Thyroid gland (tissue), 4 donors: ENCODE data around the gene KRTAP5-6. TPM values are rescaled to one million over a fixed set of nuclear protein-coding genes. Genes with fewer than 3 reads are reported as not detected.

ENCODE experiments used
- DNase-seq, 2 donors: peaks; one replicate each; pipeline ENCODE4 v3.0.0-alpha.2; 2019
- H3K27ac ChIP-seq, 3 donors: fragments of 200-600 bp; sonication (generic); 1 replicate in 2 of 3; 2 replicates in 1 of 3; pipeline ENCODE4 v1.5.1; 2016 to 2019; ENCODE audit warnings: mild to moderate bottlenecking in 1 of 3, moderate library complexity in 1 of 3
- H3K27me3 ChIP-seq: fragments of 200-600 bp; sonication (generic); one replicate; pipeline ENCODE4 v1.5.1; 2019
- H3K36me3 ChIP-seq, 2 donors: fragments of 200-600 bp; sonication (generic); one replicate each; pipeline ENCODE4 v1.5.1; 2016 to 2019
- H3K4me1 ChIP-seq, 2 donors: fragments of 200-600 bp; sonication (generic); one replicate each; pipeline ENCODE4 v1.5.1; 2017 to 2019
- H3K4me3 ChIP-seq, 3 donors: fragments of 200-600 bp; sonication (generic); replicated peaks in 1 of 3; 1 replicate in 2 of 3; 2 replicates in 1 of 3; pipeline ENCODE4 v1.5.1; 2016; ENCODE audit warnings: mild to moderate bottlenecking in 1 of 3
- H3K9me3 ChIP-seq: fragments of 200-600 bp; sonication (generic); one replicate; pipeline ENCODE4 v1.5.1; 2017
- CTCF ChIP-seq, 6 experiments: fragments of 200-600 bp in 3 of 6; fragments of 450-650 bp in 3 of 6; sonication (generic) in 3 of 6; IDR thresholded peaks; one replicate each; pipeline ENCODE4 v1.5.1; 2016 to 2019; ENCODE audit warnings: antibody characterized with exemption in 6 of 6, mild to moderate bottlenecking in 2 of 6, inconsistent platforms in 1 of 6, moderate library complexity in 1 of 6
- POLR2A ChIP-seq, 2 donors: fragments of 450-650 bp; IDR thresholded peaks; one replicate each; pipeline ENCODE4 v1.6.1; 2017; ENCODE audit warnings: antibody characterized with exemption in 2 of 2, mild to moderate bottlenecking in 2 of 2, moderate library complexity in 1 of 2
- WGBS, 2 donors: methylation state at CpG; one replicate each; pipeline ENCODE4 v1.1.5; 2017; 5-methylcytosine and 5-hydroxymethylcytosine counted together
- intact Hi-C: fragments of 100-400 bp; cut with DNase I; formaldehyde crosslinking; loops from one replicate; pipeline ENCODE4 v1.15.1; 2023
- total RNA-seq, 4 donors: library from RNA; depleted of rRNA; stranded (reverse); fragments of >200 nt; gene quantifications; one replicate each; pipeline ENCODE4 v1.2.3, GENCODE V29; 2016

The KRTAP5-6 gene
- total RNA-seq, 4 donors from 2014 or later: not detected

- no peak for TF ChIP-seq CTCF (IDR thresholded peaks at IDR 0.05)
- intact Hi-C loops: loop anchor here (5.0 kb wide), 1 partner anchor 462 kb away; no protein-coding TSS in a partner anchor
- peaks cover 9 to 13% of the 10 kb centered on the region in 2 donors for H3K4me1 ChIP-seq
- 66 to 76% methylated on average over 22 of the region's 22 CpGs for WGBS, 2 donors
- no peak overlapping the region for H3K27ac ChIP-seq
- no peaks in the 10 kb centered on the region for H3K36me3 ChIP-seq
- H3K9me3 ChIP-seq: no peaks in the 10 kb centered on the region
- no peak for DNase-seq
- H3K27me3 ChIP-seq: no peaks in the 10 kb centered on the region
- no peak overlapping the region for H3K4me3 ChIP-seq
These were observed 6.6 kb upstream of the KRTAP5-6 start for GRCh38 chr11:1690167-1691025.

GRCh38 chr11:1691026-1691877, 5.7 kb upstream of the KRTAP5-6 start:
- Histone ChIP-seq H3K36me3 (no peaks in the 10 kb centered on the region), H3K4me3 (no peak overlapping the region), H3K9me3 (no peaks in the 10 kb centered on the region), H3K27ac (no peak overlapping the region), H3K4me1 (peaks cover 9 to 13% of the 10 kb centered on the region in 2 donors), H3K27me3 (no peaks in the 10 kb centered on the region)
- no peak for TF ChIP-seq POLR2A (IDR thresholded peaks at IDR 0.05)
- TF ChIP-seq CTCF (IDR thresholded peaks at IDR 0.05): no peak
- intact Hi-C loops: loop anchor here (5.0 kb wide), 1 partner anchor 461 kb away; no protein-coding TSS in a partner anchor
- DNase-seq: no peak
- WGBS, 2 donors: 68 to 78% methylated on average over 15 of the region's 16 CpGs

- H3K4me3 ChIP-seq: no peak overlapping the region
- no peaks in the 10 kb centered on the region for H3K9me3 ChIP-seq
- 80 to 81% methylated on average over 12 to 13 of the region's 16 CpGs for WGBS, 2 donors
- H3K36me3 ChIP-seq: no peaks in the 10 kb centered on the region
- no peak overlapping the region for H3K27ac ChIP-seq
- H3K4me1 ChIP-seq: peaks cover 9 to 13% of the 10 kb centered on the region in 2 donors
- DNase-seq: no peak
- H3K27me3 ChIP-seq: no peaks in the 10 kb centered on the region
- no peak for TF ChIP-seq POLR2A (IDR thresholded peaks at IDR 0.05)
- TF ChIP-seq CTCF (IDR thresholded peaks at IDR 0.05): no peak
- intact Hi-C loops: loop anchor here (5.0 kb wide), 1 partner anchor 460 kb away; no protein-coding TSS in a partner anchor
These were observed 4.9 kb upstream of the KRTAP5-6 start for GRCh38 chr11:1691878-1692707.

GRCh38 chr11:1692708-1693326, 4.2 kb upstream of the KRTAP5-6 start:
- no peaks in the 10 kb centered on the region for H3K9me3 ChIP-seq
- no peaks in the 10 kb centered on the region for H3K36me3 ChIP-seq
- intact Hi-C loops: loop anchor here (1.0 to 5.0 kb wide), 2 partner anchors 139 to 459 kb away; no protein-coding TSS in a partner anchor
- no peak overlapping the region for H3K4me3 ChIP-seq
- TF ChIP-seq POLR2A (IDR thresholded peaks at IDR 0.05): no peak
- TF ChIP-seq CTCF (IDR thresholded peaks at IDR 0.05): no peak
- no peak overlapping the region for H3K27ac ChIP-seq
- no peak for DNase-seq
- H3K4me1 ChIP-seq: peaks cover 9 to 13% of the 10 kb centered on the region in 2 donors
- WGBS, 2 donors: 38 to 47% methylated on average over 18 of the region's 20 CpGs
- no peaks in the 10 kb centered on the region for H3K27me3 ChIP-seq
